ENCODE data around the gene NR1I2.
A peak's percentile ranks its signal among the peaks of the same experiment; 100 is the strongest.

Gene NR1I2

GRCh38 chr3:119795849-119796248 lies 13.9 kb downstream of the NR1I2 start:
- no peak for DNase-seq
- Histone ChIP-seq H3K27ac (ENCODE audit: insufficient read depth, low read length, poor library complexity, severe bottlenecking) (no peak overlapping the region), H3K4me3 (ENCODE audit: insufficient read depth, low read depth, low read length, poor library complexity, severe bottlenecking) (no peak overlapping the region), H3K27me3 (replicated peaks; ENCODE audit: control insufficient read depth, insufficient read depth, low read length, poor library complexity, severe bottlenecking) (peaks cover 2% of the 10 kb centered on the region), H3K36me3 (ENCODE audit: control insufficient read depth, insufficient read depth, low read length) (no peaks in the 10 kb centered on the region), H3K4me1 (ENCODE audit: control insufficient read depth, insufficient read depth, low read length, poor library complexity, severe bottlenecking) (no peaks in the 10 kb centered on the region), H3K9me3 (ENCODE audit: control insufficient read depth, low read length) (no peaks in the 10 kb centered on the region)

GRCh38 chr3:119796368-119796767 lies 14.5 kb downstream of the NR1I2 start:
- H3K27me3 ChIP-seq (replicated peaks; ENCODE audit: control insufficient read depth, insufficient read depth, low read length, poor library complexity, severe bottlenecking): peaks cover 3% of the 10 kb centered on the region
- no peaks in the 10 kb centered on the region for H3K9me3 ChIP-seq (ENCODE audit: control insufficient read depth, low read length)
- no peaks in the 10 kb centered on the region for H3K4me1 ChIP-seq (ENCODE audit: control insufficient read depth, insufficient read depth, low read length, poor library complexity, severe bottlenecking)
- no peak for DNase-seq
- H3K4me3 ChIP-seq (ENCODE audit: insufficient read depth, low read depth, low read length, poor library complexity, severe bottlenecking): no peak overlapping the region
- no peaks in the 10 kb centered on the region for H3K36me3 ChIP-seq (ENCODE audit: control insufficient read depth, insufficient read depth, low read length)
- H3K27ac ChIP-seq (ENCODE audit: insufficient read depth, low read length, poor library complexity, severe bottlenecking): no peak overlapping the region

- Histone ChIP-seq H3K27me3 (replicated peaks; ENCODE audit: control insufficient read depth, insufficient read depth, low read length, poor library complexity, severe bottlenecking) (peaks cover 3% of the 10 kb centered on the region), H3K27ac (ENCODE audit: insufficient read depth, low read length, poor library complexity, severe bottlenecking) (no peak overlapping the region), H3K4me1 (ENCODE audit: control insufficient read depth, insufficient read depth, low read length, poor library complexity, severe bottlenecking) (no peaks in the 10 kb centered on the region), H3K36me3 (ENCODE audit: control insufficient read depth, insufficient read depth, low read length) (no peaks in the 10 kb centered on the region), H3K4me3 (ENCODE audit: insufficient read depth, low read depth, low read length, poor library complexity, severe bottlenecking) (no peak overlapping the region), H3K9me3 (ENCODE audit: control insufficient read depth, low read length) (no peaks in the 10 kb centered on the region)
- DNase-seq: no peak
Observed at GRCh38 chr3:119796785-119797184, 14.9 kb downstream of the NR1I2 start.

DNA sequence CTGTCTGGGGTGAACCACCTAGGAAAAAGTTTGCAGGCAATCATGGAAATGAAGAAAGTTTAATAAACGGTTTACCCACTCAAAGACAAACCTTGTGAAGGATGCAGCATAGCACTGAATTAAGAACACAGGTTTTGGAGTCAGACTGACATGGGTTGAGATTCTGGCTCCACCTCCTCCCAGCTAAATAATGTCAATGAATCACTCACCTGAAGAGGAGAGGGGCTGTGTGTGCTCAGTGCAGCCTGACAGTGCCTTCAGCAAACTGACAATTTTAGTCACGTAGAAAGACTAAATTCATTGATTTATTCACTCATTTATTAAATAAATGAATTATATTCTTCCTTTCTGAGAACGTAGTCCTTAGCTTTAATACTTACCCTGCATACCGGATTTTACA lies 18.9 kb downstream of the NR1I2 start:
- H3K4me3 ChIP-seq (ENCODE audit: insufficient read depth, low read depth, low read length, poor library complexity, severe bottlenecking): no peak overlapping the region
- no peak overlapping the region for H3K27ac ChIP-seq (ENCODE audit: insufficient read depth, low read length, poor library complexity, severe bottlenecking)
- no peaks in the 10 kb centered on the region for H3K4me1 ChIP-seq (ENCODE audit: control insufficient read depth, insufficient read depth, low read length, poor library complexity, severe bottlenecking)
- peaks cover 3% of the 10 kb centered on the region for H3K27me3 ChIP-seq (replicated peaks; ENCODE audit: control insufficient read depth, insufficient read depth, low read length, poor library complexity, severe bottlenecking)
- no peaks in the 10 kb centered on the region for H3K36me3 ChIP-seq (ENCODE audit: control insufficient read depth, insufficient read depth, low read length)
- no peaks in the 10 kb centered on the region for H3K9me3 ChIP-seq (ENCODE audit: control insufficient read depth, low read length)
- no peak for DNase-seq

DNA sequence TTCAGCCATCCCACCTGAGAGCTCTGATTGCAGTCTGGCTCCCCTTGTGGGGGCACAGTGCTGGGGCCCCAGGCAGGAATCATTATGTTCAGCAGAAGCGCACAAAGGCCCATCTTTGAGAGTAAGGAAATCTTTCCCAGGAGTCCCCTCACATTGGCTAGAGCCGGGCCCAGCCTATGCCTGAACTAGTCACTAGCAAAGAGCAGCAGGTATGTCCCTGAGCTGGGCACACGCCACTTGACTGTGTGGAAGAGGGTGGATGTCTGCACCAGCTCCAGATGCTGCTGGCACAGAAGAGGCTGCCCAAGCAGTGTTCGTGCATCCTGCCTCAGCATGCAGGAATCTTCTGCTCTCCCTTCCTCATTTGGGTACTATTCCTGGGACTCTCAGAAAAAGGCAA lies 26.3 kb downstream of the NR1I2 start:
- H3K4me3 ChIP-seq (ENCODE audit: insufficient read depth, low read depth, low read length, poor library complexity, severe bottlenecking): no peak overlapping the region
- no peaks in the 10 kb centered on the region for H3K27me3 ChIP-seq (replicated peaks; ENCODE audit: control insufficient read depth, insufficient read depth, low read length, poor library complexity, severe bottlenecking)
- H3K4me1 ChIP-seq (ENCODE audit: control insufficient read depth, insufficient read depth, low read length, poor library complexity, severe bottlenecking): no peaks in the 10 kb centered on the region
- H3K9me3 ChIP-seq (ENCODE audit: control insufficient read depth, low read length): no peaks in the 10 kb centered on the region
- H3K36me3 ChIP-seq (ENCODE audit: control insufficient read depth, insufficient read depth, low read length): no peaks in the 10 kb centered on the region
- DNase-seq: no peak
- H3K27ac ChIP-seq (ENCODE audit: insufficient read depth, low read length, poor library complexity, severe bottlenecking): no peak overlapping the region

DNA sequence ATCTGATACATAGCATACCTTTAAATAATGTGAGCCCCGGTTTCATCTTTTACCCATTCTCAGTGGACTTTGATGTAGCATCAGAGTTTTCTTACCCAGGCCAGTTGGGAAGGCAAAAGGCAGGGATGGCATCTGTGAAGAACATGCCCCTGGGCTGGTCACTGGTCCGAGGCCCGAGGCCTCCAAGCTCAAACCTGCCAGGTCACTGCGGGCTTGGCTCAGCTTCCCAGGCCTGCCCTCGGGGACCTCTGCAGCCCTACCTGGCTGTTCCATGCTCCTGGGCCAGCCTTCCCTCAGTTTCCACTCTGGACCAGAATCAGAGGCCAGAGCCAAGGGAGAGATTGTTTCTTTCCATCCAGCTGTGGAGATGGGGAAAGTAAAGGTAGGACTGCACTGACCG lies 26.9 kb downstream of the NR1I2 start:
- no peak for DNase-seq
- Histone ChIP-seq H3K27me3 (replicated peaks; ENCODE audit: control insufficient read depth, insufficient read depth, low read length, poor library complexity, severe bottlenecking) (no peaks in the 10 kb centered on the region), H3K36me3 (ENCODE audit: control insufficient read depth, insufficient read depth, low read length) (no peaks in the 10 kb centered on the region), H3K4me3 (ENCODE audit: insufficient read depth, low read depth, low read length, poor library complexity, severe bottlenecking) (no peak overlapping the region), H3K27ac (ENCODE audit: insufficient read depth, low read length, poor library complexity, severe bottlenecking) (no peak overlapping the region), H3K9me3 (ENCODE audit: control insufficient read depth, low read length) (no peaks in the 10 kb centered on the region), H3K4me1 (ENCODE audit: control insufficient read depth, insufficient read depth, low read length, poor library complexity, severe bottlenecking) (no peaks in the 10 kb centered on the region)

DNA sequence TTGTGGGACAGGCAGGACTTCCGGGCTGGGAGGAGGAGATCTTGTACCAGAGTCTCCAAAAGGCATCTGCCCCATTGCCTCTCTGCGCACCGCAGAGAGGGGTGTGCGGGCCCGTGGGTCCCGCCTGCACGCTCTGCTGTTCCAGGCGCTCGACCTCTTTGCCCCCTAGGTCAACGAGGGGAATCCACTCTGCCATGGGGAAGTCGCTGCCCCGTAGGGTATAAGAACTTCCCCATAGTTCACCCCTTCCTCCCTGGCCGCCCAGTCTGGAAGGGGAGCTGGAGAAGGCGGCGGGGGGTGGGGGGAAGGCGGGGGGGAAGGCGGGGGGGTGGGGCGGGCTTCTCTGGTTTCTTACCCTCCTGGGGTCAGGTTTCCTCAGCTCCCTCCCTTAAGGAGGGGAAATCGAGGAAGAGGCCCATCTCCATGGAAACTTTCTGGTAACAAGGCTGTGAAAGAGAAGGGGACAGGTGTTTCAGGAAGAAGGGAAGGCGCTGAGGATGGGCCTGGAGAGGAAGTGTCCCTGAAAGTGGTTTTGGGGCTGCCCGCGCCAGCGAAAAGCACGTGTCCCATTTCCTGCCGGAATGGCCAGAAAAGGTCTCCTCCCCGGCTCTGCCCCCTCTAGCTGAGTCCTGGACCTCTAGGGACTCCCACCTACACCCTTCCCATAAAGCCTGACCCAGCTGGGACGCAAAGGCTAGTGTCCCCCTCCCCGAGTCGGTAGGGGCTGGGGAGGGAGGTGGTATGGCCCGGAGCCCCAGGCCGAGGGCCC lies 27.5 kb downstream of the NR1I2 start:
- H3K27me3 ChIP-seq (replicated peaks; ENCODE audit: control insufficient read depth, insufficient read depth, low read length, poor library complexity, severe bottlenecking): no peaks in the 10 kb centered on the region

GRCh38 chr3:119810018-119810435 lies 28.1 kb downstream of the NR1I2 start:
- Histone ChIP-seq H3K36me3 (ENCODE audit: control insufficient read depth, insufficient read depth, low read length) (no peaks in the 10 kb centered on the region), H3K27ac (ENCODE audit: insufficient read depth, low read length, poor library complexity, severe bottlenecking) (peak overlapping the region; percentile 39), H3K4me1 (ENCODE audit: control insufficient read depth, insufficient read depth, low read length, poor library complexity, severe bottlenecking) (no peaks in the 10 kb centered on the region), H3K9me3 (ENCODE audit: control insufficient read depth, low read length) (no peaks in the 10 kb centered on the region), H3K4me3 (ENCODE audit: insufficient read depth, low read depth, low read length, poor library complexity, severe bottlenecking) (peak overlapping the region; percentile 82), H3K27me3 (replicated peaks; ENCODE audit: control insufficient read depth, insufficient read depth, low read length, poor library complexity, severe bottlenecking) (no peaks in the 10 kb centered on the region)
- peak in 2 of 3 donors; percentile 5 to 8 for DNase-seq

More for the DNA sequence above, 27.5 kb downstream of the NR1I2 start:
- no peak for DNase-seq
- H3K27ac ChIP-seq (ENCODE audit: insufficient read depth, low read length, poor library complexity, severe bottlenecking): peak overlapping the region; percentile 39
- no peaks in the 10 kb centered on the region for H3K36me3 ChIP-seq (ENCODE audit: control insufficient read depth, insufficient read depth, low read length)
- H3K9me3 ChIP-seq (ENCODE audit: control insufficient read depth, low read length): no peaks in the 10 kb centered on the region
- H3K4me3 ChIP-seq (ENCODE audit: insufficient read depth, low read depth, low read length, poor library complexity, severe bottlenecking): peak overlapping the region; percentile 82
- H3K4me1 ChIP-seq (ENCODE audit: control insufficient read depth, insufficient read depth, low read length, poor library complexity, severe bottlenecking): no peaks in the 10 kb centered on the region

GRCh38 chr3:119812491-119813058 lies 30.7 kb downstream of the NR1I2 start:
- Histone ChIP-seq H3K9me3 (ENCODE audit: control insufficient read depth, low read length) (no peaks in the 10 kb centered on the region), H3K27me3 (replicated peaks; ENCODE audit: control insufficient read depth, insufficient read depth, low read length, poor library complexity, severe bottlenecking) (no peaks in the 10 kb centered on the region), H3K36me3 (ENCODE audit: control insufficient read depth, insufficient read depth, low read length) (no peaks in the 10 kb centered on the region), H3K27ac (ENCODE audit: insufficient read depth, low read length, poor library complexity, severe bottlenecking) (no peak overlapping the region), H3K4me3 (ENCODE audit: insufficient read depth, low read depth, low read length, poor library complexity, severe bottlenecking) (no peak overlapping the region), H3K4me1 (ENCODE audit: control insufficient read depth, insufficient read depth, low read length, poor library complexity, severe bottlenecking) (no peaks in the 10 kb centered on the region)
- no peak for DNase-seq

GRCh38 chr3:119815716-119816115 lies 33.8 kb downstream of the NR1I2 start:
- Histone ChIP-seq H3K9me3 (ENCODE audit: control insufficient read depth, low read length) (no peaks in the 10 kb centered on the region), H3K4me3 (ENCODE audit: insufficient read depth, low read depth, low read length, poor library complexity, severe bottlenecking) (no peak overlapping the region), H3K27ac (ENCODE audit: insufficient read depth, low read length, poor library complexity, severe bottlenecking) (no peak overlapping the region), H3K27me3 (replicated peaks; ENCODE audit: control insufficient read depth, insufficient read depth, low read length, poor library complexity, severe bottlenecking) (no peaks in the 10 kb centered on the region), H3K36me3 (ENCODE audit: control insufficient read depth, insufficient read depth, low read length) (no peaks in the 10 kb centered on the region), H3K4me1 (ENCODE audit: control insufficient read depth, insufficient read depth, low read length, poor library complexity, severe bottlenecking) (no peaks in the 10 kb centered on the region)
- no peak for DNase-seq

Measured in effector memory CD4-positive, alpha-beta T cell (primary cell).